ENCODE data around the gene TMPRSS6. TPM values are rescaled to one million over a fixed set of nuclear protein-coding genes. Genes with fewer than 3 reads are reported as not detected.

Gene TMPRSS6
- total and polyA plus RNA-seq, 11 donors: 0.91 TPM; not detected in 10

DNA sequence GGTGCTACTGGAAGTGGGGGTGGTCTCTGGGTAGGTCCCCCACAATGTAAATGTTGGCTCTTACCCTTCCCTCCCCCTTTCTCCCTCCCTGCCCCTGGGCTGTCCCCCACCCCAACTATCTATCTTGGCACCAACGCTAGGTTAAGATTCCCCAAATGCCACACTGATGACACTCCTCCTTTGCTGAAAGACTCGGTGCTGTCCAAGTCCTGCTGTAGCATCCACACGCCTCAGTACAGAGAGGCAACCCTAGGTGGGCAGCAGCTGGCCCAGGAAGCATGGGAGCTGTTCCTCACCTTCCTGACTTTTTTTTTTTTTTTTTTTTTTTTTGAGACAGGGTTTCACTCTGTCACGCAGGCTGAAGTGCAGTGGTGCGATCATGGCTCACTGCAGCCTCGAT, 61.4 kb downstream of the TMPRSS6 start:
- no peaks in the 10 kb centered on the region for H3K9me3 ChIP-seq
- no peak for DNase-seq
- TF ChIP-seq POLR2A (IDR thresholded peaks at IDR 0.05): no peak
- peaks cover 0 to 2% (median 0%) of the 10 kb centered on the region in 9 donors for H3K27me3 ChIP-seq
- no peak overlapping the region for H3K4me3 ChIP-seq
- ATAC-seq: no peak
- no peaks in the 10 kb centered on the region for H3K36me3 ChIP-seq
- WGBS, 4 donors: 72 to 86% (median 78%) methylated on average over 6 of the region's 6 CpGs
- H3K4me1 ChIP-seq: peaks cover 0 to 29% (median 15%) of the 10 kb centered on the region in 12 donors
- intact Hi-C loops (cut with DNase I): loop anchor here in 5 of 10 donors (10.0 kb wide), 2 partner anchors 173 to 263 kb away; no protein-coding TSS in a partner anchor
- no peak overlapping the region for H3K27ac ChIP-seq

DNA sequence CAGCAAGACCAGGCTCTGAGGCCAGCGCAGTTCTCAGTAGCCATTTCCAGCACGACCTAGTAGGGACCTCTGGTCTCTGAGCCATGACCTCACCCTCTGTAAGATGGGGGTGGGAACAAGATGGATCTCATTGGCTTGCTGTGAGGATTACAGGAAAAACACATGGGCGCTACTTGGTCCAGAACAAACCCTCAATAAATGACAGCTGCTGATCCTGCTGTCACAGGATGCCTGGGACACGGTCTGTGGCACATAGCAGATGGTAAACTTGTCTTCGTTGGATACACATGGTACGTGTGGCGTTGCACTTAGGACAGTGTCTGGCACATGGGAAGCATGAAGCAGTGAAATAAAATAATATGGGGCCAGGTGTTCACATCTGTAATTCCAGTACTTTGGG, 62.5 kb downstream of the TMPRSS6 start:
- Histone ChIP-seq H3K27me3 (peaks cover 0 to 3% (median 0%) of the 10 kb centered on the region in 9 donors), H3K36me3 (no peaks in the 10 kb centered on the region), H3K27ac (no peak overlapping the region), H3K9me3 (no peaks in the 10 kb centered on the region), H3K4me1 (peaks cover 0 to 18% (median 4%) of the 10 kb centered on the region in 12 donors), H3K4me3 (no peak overlapping the region)
- DNase-seq (no peak), ATAC-seq (no peak)
- 86 to 91% (median 89%) methylated on average over 5 to 7 of the region's 7 CpGs for WGBS, 4 donors
- TF ChIP-seq POLR2A (IDR thresholded peaks at IDR 0.05): no peak
- TF ChIP-seq, protein P1, sequence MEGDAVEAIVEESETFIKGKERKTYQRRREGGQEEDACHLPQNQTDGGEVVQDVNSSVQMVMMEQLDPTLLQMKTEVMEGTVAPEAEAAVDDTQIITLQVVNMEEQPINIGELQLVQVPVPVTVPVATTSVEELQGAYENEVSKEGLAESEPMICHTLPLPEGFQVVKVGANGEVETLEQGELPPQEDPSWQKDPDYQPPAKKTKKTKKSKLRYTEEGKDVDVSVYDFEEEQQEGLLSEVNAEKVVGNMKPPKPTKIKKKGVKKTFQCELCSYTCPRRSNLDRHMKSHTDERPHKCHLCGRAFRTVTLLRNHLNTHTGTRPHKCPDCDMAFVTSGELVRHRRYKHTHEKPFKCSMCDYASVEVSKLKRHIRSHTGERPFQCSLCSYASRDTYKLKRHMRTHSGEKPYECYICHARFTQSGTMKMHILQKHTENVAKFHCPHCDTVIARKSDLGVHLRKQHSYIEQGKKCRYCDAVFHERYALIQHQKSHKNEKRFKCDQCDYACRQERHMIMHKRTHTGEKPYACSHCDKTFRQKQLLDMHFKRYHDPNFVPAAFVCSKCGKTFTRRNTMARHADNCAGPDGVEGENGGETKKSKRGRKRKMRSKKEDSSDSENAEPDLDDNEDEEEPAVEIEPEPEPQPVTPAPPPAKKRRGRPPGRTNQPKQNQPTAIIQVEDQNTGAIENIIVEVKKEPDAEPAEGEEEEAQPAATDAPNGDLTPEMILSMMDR (IDR thresholded peaks at IDR 0.05): no peak
- intact Hi-C loops (cut with DNase I): loop anchor here in 5 of 10 donors (10.0 kb wide), 2 partner anchors 172 to 262 kb away; no protein-coding TSS in a partner anchor

DNA sequence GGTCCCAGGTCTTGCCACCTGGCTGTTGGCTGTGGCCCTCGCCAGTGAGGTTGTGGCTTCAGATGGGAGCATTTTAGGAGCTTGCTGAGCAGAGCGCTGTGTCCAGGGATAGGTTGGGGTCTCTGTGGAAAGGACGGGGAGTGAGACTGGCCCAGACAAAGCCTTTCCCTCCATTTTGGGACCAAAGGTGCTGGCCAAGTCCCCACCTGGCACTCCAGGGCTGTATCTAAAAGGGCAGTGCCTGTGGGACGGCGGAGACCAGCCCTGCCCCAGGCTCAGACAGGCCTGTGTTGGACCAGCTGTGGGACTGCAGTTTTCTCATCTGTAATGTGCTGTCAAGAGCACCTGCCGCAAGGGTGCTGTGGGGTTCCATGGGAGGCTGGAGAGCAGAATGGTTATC, 62.9 kb downstream of the TMPRSS6 start:
- WGBS, 4 donors: 90 to 100% (median 91%) methylated on average over 3 to 6 of the region's 6 CpGs
- peaks cover 0 to 6% (median 0%) of the 10 kb centered on the region in 9 donors for H3K27me3 ChIP-seq
- H3K27ac ChIP-seq: no peak overlapping the region
- H3K36me3 ChIP-seq: no peaks in the 10 kb centered on the region
- TF ChIP-seq POLR2A (IDR thresholded peaks at IDR 0.05): no peak
- TF ChIP-seq, protein P1 (IDR thresholded peaks at IDR 0.05): no peak
- no peaks in the 10 kb centered on the region for H3K9me3 ChIP-seq
- intact Hi-C loops (cut with DNase I): loop anchor here in 5 of 10 donors (10.0 kb wide), 2 partner anchors 172 to 262 kb away; no protein-coding TSS in a partner anchor
- DNase-seq (no peak), ATAC-seq (no peak)
- H3K4me1 ChIP-seq: peaks cover 0 to 13% (median 2%) of the 10 kb centered on the region in 12 donors
- no peak overlapping the region for H3K4me3 ChIP-seq

DNA sequence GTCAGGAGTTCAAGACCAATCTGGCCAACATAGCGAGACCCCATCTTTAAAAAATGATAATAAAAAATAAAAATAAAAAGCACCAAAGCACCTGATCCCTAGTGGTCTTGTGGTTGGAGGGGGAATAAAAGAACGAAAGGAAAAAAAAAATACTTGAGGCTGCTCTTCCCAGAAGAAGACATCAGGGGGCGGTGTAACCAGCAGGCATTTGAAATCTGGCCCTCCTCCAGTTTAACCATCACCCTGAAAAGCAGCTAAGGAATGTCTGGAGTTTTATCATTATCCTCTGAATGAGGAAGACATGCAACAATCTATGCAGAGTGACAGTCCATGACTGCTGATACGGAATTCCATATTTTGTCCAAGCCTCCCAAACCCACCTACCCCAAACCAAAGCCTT, 63.6 kb downstream of the TMPRSS6 start:
- TF ChIP-seq, protein P1 (IDR thresholded peaks at IDR 0.05): peak in 11 of 12 donors; percentile 11 to 57 (median 32)
- TF ChIP-seq POLR2A (IDR thresholded peaks at IDR 0.05): no peak
- H3K4me3 ChIP-seq: no peak overlapping the region
- H3K36me3 ChIP-seq: no peaks in the 10 kb centered on the region
- H3K4me1 ChIP-seq: peaks cover 0 to 9% (median 0%) of the 10 kb centered on the region in 12 donors
- 37 to 44% (median 39%) methylated on average over 4 of the region's 4 CpGs for WGBS, 4 donors
- H3K27me3 ChIP-seq: peaks cover 0 to 6% (median 0%) of the 10 kb centered on the region in 9 donors
- intact Hi-C loops (cut with DNase I): loop anchor here in 5 of 10 donors (10.0 kb wide), 2 partner anchors 171 to 261 kb away; no protein-coding TSS in a partner anchor
- H3K27ac ChIP-seq: no peak overlapping the region
- DNase-seq (no peak), ATAC-seq (no peak)
- no peaks in the 10 kb centered on the region for H3K9me3 ChIP-seq

All from heart left ventricle (tissue), 16 donors.